ENCODE data around the gene FKTN.

GRCh38 chr9:105651806-105652205, 93.9 kb downstream of the FKTN start:
- TF ChIP-seq CTCF (IDR thresholded peaks at IDR 0.05) (no peak), EP300 (IDR thresholded peaks at IDR 0.05) (no peak), POLR2AphosphoS5 (IDR thresholded peaks at IDR 0.05) (no peak), POLR2A (IDR thresholded peaks at IDR 0.05) (no peak)
